NCI-H146 treated with DMSO at 0.1 percent for 48 hours (cell line): ENCODE results near the gene MYH2.
"Not testable (repeated sequence)": the region's sequence is repeated elsewhere in the genome, so short reads cannot be mapped to it uniquely, and the experiment has no call there.

Experiments used
- DNase-seq: peaks from one replicate; lab custom pipeline; 2025; ENCODE audit not compliant: unreplicated experiment; lab: John Stamatoyannopoulos, UW

MYH2 gene

DNA sequence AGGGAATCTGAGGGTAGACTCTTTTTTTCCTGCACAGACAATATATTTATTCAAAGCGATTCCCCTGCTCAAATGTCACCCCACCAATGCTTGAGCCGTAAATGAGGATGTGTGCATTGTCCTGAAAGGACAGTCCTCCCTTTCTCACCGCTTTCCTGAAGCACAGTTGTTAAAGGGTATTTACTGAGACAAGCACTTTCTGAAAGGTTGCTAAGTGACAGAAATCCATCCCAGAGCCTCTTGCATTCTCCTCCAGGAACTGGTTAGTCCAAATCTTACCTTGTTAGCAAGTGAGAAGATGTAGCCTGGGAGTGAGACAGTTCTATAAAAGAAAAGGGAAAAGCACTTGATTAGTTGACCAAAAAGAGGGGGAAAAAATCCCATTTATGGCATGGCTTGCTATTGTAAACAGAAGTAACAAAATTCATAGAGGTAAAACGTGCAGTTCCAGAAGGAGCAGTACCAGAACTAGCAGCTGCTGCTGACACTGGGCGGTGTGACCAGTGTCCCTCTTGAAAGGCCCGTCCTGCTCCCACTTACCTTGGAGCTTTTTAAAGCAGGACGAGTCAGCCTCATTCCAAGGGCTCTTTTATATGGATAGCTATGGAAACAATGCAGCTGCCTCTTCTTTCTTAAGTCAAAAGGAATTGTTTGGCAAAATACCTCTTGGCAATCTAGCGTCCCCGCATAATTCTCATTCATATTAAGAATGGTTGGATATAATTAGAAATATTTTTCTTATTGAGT is at the start of gene MYH2:
Gene MYH2 (minus strand): TSS at position 563 of the 747 bp plus-strand sequence. CDS start 1,738 bp downstream, outside the sequence.
- DNase-seq: no peak

DNA sequence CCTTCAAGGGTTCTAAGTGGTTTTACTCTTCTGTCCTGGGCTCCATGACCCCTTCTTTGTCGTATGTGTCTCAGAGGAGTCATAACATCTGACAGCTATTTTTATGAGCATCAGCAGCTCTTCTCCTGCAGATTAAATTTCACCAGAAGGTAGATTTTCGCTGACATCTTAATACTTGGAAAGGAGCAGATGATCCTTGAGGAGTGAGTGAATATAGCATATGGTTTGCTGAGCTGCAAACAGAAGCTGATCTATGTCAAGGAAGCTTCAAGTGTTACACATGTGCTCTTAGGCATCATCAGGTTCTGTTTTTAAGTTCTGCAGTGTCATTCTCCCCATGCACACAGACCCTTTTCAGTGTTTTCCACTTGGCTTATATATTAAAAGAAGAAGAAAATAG is 49.2 kb upstream of the MYH2 start:
- no peak for DNase-seq

DNA sequence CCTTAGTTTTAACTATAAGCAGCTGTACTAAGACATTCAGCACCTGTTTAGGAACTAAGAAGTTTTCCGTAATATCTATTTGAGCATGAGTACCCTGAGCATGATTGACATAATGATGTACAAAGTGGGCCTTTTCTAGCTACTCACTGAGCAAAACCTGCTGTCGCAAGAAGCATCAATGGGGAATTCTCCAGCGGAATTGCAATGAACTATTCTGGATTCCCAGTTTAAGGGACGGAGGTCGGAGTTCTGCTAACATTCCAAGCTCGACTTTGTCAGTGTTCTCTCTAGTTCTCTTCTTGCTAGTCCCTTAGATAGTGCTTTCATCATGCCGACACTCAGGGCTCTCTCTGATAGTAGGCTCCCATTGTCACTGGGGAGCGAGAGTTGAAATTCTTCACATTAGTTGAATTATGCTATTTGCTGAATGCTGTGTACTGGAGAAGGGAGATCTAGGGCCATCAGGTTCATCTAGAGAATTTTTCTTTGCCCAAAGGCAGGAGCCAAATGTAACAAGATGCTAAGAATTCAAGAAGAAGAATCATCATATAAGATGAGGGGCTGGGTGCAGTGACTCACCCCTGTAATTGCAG is 40.2 kb upstream of the MYH2 start:
- DNase-seq: no peak

DNA sequence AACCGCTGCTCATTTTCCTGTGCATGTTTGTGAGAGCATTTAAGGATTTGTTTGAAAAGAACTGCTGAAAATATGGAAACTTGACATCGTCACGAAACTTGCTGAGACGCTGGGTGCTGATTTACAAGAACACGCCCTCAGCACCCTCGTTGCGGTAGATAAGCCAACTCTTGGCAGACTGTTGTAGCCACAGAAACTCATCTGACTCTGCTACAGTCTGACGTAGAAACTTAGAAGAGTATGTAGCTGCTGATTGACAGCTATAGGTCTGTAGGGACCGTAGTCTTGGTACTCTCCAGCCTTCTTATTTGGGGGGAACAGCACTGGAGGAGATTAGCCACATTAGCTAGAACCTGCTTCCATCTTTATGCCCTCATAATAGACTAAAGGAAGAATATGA is 36.1 kb upstream of the MYH2 start:
- no peak for DNase-seq

DNA sequence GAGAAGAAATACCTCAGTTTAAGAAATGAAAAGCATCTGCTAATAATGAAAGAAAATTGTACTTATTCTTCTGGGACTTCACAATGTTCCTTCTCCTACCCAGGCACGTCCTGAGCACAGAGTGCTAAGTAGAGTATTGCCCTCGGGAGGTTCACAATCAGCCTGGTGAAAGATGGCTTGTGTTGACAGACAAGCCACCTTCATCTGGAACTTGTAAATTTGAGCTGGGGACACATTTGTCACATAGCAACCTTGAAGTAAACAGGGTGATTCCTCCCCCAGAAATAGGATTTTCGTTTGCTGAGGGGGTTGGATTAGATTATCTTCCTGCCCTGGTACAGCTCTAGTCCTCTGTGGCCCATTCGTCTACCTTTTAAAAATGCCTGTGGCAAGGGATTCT is 34.4 kb upstream of the MYH2 start:
- no peak for DNase-seq

DNA sequence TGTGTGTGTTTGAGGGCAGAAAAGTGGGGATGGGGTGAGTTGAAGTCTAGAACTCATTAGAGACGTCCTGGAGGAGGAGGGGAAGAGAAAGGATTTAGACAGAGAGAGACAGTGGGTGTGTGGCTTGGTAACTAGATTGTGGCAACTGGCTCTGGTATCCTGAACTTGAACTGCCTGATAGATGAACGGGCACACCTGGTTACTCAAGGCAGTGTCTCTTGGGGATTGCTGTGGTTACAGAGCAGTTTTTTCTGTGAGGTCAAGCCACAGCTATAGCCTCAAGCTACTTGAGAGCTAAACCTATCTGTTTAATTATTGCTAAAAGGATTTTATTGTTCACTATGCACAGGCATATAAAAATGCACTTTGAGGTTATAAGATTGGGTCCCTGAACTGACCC is 29.8 kb upstream of the MYH2 start:
- DNase-seq: no peak

DNA sequence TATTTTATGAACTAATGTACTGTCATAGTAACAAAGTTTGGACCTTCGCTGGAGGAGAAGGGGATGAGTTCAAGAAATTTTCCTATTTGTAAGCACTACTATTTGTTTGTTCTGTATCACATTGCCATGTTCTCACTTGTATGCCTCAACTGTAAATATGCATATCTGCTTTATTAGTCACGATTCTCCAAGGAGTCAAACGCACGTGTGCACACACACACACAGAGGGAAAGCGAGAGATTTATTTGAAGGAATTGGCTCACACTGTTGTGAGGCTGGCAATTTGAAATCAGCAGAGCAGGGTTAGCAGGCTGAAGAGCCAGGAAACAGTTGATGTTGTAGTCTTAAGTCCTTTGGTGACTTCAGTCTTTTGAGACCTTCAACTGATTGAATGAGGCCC is 24.9 kb upstream of the MYH2 start:
- DNase-seq: no peak

DNA sequence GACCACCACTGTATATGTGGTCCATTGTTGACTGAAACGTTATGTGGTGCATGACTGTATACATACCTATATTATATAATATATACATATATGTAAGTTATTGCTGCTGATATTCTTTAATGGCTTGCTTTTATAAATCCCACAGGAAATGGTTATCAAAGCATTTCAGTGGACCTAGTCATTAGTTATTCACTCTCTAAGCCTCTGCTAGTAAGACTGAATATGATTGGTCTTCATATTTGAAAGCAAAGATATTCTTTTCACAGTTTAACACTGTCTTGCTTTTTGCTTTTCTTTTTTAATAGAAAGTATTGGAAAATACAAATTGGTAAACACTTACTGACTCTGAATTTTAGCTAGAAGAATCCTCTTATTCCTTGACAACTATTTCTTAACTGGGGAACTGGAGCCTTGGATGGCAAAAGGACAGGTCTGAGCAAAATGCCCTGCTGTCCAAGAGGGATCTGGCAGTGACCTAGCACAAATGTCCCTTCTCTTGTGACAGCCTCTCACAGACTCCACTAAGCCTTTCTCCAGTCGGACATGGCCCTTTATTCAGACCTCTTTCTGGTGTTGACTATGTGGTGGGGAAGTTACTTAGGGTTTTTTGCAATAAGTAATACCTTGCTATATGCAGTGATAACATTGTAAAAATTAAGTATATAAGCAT is 14.7 kb upstream of the MYH2 start:
- DNase-seq: no peak

DNA sequence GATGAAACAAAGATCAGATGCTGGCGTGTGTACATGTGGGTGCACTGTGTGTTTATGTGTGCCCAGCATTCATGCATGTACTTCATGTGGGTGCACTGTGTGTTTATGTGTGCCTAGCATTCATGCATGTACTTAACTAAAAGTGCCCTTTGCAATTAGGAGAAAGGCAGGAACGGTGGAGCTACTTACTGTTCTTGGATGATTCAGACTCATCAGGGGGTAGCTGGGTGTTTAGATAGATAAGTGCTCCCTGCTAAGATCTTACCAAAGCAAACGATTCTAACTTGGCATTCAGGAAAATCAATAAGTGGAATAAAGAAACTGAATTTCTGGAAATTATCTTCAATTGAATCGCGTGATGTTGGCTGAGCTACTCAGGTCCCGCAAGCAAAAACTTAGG is 8.6 kb upstream of the MYH2 start:
- DNase-seq: no peak

DNA sequence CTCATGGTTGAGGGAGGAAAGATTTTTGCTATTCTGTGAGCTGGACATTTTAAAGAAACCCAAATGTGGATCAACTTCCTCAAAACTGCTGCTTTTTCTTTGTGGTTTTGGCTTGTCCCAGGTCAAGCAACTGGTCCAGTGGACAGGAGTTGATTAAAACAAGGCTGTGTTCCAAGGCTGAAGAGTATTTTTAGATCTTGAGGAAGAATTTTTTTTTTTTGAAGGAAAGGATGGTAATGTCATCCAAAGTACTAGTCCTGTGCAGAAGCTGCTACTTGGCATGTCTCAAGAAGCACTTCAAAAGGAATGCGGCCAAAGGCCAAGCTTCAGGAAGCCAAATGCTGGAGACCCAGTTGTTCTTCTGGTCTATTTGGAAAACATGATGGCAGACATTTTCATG is 8.0 kb upstream of the MYH2 start:
- DNase-seq: no peak

DNA sequence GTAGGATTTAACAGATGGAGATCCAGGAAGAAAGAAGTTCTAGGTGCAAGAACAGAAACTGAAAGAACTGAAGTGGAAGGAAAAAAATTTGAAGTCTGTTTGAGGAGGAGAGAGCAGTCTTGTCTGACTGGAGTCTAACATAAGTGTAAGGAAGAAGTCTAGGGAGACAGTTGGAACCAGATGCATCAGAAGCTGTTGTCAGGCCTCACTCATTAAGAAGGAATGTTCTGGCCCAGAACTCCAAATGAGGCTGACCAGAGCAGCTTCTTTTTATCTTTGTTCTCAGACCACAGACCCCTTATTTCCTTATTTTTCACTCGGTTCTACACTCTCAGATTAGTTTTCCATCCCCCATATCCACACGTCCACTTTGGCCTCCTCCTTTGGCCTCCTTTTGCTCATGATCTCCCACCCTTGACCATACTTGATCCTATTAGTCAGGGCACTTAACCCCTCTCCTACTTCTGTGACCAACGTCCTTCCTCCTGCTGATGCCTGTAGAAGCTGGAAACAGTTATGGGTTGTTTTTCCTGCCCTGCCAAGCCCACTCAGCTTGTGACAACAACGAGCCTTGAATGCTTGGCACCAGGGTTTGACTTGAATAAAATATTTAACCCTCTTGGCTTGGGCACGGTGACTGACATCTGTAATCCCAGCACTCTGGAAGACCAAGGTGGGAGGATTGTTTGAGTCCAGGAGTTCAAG is 7.0 kb upstream of the MYH2 start:
- no peak for DNase-seq

DNA sequence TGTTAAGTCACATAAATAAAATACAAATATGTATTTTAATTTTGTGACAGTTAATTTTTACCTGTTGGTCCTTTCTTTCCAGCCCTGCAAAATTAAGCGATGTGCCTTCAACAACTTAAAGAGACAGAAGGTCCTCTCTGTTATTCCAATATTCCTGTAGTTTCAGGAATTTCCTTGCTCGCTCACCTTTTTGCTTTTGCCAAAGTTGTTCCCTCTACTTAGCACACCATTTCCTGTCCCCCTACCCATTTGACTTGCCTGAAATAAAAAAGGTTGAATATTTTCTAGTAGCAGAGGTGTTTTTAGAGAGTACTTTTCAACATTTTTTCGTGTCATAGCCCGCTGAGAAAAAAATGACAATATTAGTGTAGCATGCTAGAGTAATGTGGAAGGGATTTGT is 556 bp upstream of the MYH2 start:
- DNase-seq: no peak

DNA sequence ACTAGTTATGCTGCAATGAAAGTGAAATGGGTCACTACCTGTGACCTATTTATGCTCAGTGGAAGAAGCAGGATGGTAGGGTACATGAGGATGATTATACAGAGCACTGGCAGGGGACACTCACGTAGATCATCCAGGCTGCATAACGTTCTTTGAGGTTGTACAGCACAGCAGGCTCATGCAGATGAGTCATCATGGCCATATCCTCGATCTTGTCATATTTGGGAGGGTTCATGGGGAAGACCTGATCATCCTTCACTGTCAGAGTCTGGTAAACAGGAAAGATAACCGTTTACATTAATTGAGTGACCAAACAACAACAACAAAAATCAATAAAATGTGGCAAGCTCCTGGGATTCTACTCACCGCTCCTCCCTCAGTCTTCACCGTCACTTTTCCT is 2.1 kb downstream of the MYH2 start:
- DNase-seq: no peak

DNA sequence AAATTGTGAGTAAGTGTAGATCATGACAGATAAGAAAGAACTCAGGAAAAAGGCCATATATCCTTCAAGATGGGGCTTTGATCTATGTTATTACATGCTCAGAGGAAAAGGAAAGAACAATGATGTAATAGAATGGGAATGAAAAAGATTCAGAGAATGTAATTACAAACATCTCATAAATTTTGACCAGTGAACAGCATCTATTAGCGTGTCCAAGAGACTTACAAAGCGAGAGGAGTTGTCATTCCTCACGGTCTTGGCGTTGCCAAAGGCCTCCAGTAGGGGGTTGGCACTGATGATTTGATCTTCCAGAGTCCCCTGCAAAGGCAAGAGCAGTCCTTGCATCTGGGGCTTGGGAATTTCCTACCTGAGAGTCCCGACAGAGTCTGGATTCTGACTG is 6.0 kb downstream of the MYH2 start:
- DNase-seq: not testable (repeated sequence)

DNA sequence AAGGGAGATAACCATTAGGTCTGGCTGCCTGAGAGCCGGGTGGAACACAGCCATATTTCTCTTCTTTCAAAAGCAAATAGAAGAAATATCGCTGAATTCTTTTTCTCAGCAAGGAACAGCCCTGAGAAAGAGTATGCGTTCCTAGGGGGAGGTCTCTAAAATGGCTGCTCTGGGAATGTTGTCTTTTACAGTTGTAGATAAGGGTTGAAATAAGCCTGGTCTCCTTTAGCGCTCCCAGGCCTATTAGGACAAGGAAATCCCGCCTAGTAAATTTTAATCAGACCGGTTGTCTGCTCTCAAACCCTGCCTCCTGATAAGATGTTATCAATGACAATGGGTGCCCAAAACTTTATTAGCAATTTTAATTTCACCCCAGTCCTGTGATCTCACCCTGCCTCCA is 8.3 kb downstream of the MYH2 start:
- DNase-seq: not testable (repeated sequence)

DNA sequence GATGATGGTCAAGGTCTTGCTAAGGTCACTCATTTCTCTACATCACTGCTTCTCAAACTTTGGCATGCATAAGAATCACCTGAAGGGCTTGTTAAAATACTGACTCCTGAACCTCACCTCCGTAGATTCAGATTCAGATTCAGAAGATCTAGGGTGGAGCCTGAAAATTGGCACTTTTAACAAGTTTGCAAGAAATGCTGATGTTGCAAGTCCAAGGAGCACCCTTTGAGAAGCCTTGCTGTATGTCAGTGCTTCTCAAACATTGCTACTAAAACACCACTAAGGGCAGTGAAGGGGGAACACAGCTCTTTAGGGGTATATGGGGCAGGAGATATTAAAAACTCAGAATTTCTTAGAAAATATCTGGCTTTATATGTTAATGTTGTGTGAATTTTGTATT is 17.4 kb downstream of the MYH2 start:
- no peak for DNase-seq

DNA sequence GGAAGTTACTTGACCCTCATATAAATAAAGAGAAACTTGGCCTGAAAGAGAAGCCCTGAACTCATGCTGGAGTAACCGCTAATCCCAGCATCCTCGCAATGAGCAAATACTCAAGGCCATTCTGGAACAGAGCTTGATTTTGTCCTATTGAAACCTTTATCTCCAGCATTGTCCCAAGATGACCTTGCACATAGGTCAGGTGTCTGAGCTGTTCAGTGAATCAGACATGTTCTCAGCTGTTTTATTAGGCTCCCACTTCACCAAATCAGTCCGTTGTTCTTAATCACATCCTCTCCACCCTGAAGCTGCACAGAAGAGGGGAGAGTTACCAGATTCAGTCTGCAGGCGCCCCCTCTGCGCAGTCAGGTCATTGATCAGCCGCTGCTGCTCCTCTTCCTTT is 22.0 kb downstream of the MYH2 start:
- DNase-seq: no peak

DNA sequence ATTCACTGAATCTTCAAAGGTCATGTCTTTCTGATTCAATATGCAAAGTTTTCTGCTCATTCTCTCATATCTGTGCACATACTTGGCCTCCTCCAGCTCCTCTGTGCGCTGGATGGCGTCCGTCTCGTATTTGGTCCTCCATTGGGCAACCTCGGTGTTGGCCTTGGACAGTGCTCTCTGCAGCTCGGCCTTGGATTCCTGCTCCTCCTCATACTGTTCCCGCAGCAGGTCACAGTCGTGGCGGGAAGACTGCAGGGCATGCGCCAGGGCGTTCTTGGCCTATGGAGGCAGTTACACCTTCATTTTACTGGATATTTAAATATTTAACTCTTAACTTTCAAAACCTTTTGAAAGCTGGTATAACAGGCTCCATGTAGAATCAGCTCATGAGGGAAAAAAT is 22.9 kb downstream of the MYH2 start:
- no peak for DNase-seq

DNA sequence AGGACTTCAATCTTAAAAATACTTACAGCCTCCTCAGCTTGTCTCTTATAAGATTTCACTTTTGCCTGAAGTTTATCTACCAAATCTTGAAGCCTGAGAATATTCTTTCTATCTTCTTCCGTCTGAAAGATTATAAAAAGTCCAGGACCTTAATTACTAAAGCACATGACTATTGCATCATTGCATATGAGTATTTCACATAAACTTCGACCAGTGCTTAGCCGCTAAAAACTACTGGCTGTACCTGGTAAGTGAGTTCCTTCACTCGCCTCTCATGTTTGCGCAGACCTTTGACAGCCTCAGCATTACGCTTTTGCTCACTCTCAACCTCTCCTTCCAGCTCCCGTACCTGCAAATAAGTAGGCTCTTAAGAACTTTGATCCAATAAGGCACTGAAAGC is 26.4 kb downstream of the MYH2 start:
- DNase-seq: no peak

DNA sequence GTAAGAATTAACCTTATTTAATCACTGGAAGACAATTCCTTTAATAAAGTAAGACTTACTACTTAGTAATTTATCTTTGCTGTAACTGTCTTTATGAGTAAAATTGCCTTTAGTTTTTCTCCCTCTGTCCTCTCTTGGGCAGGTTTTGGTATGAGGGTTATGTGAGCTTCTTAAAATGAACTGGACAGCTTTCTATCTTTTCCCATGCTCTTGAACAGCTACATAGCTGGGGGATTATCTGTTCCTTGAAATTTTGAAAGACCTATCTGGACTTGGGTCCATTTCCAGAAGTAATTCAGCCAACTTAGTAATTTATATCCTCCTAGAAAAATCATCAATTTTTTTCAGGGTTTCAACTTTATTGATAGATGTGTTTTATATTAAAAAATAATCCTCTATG is 27.5 kb downstream of the MYH2 start:
- no peak for DNase-seq

DNA sequence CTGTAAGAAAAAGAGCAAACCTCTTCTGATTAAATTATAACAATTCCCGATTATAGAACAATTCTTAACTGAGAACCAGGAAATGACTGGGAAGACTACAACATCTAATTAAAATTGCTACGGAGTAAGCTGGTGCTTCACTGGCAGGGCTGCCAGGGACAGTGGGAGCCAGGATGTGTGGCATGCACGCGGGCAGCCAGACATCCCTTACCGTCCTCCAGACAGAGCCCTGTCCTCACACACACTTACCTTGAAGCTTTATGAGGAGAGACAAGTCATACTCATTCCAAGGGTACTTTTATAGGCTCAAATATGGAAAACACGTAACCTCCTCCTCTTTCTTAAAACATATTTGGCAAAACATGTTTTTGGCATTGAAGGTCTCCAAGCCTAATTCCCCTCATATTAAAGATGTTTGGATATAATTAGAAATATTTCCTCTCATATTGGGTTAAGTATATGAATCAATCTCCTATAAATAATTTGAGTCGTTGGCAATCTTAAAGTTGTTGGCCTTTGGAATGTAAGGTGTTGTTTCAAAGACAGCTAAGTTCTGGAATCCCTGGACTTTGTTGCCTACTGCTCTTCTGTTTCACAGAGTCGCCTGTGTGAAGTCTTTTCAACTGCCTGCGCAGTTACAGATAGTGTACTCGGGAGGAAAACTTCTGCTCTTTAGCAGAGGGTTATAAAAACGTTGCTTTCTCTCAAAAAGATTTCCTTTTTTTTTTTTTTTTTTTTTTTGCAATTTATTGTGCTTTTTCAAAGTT is 31.0 kb downstream of the MYH2 start, which contains the start of gene MYH1:
Gene MYH1 (minus strand): TSS at position 272 of the 767 bp plus-strand sequence. CDS start 1,900 bp downstream, outside the sequence.
- no peak for DNase-seq
